Measurements from ENCODE around the gene ALG14.

GRCh38 chr1:94962409-94963265 lies 110.1 kb downstream of the ALG14 start:
- TF ChIP-seq POLR2A (IDR thresholded peaks at IDR 0.05) = no peak
- TF ChIP-seq CTCF (IDR thresholded peaks at IDR 0.05) = no peak
